ENCODE data around the gene DGCR2.

DGCR2 gene

DNA sequence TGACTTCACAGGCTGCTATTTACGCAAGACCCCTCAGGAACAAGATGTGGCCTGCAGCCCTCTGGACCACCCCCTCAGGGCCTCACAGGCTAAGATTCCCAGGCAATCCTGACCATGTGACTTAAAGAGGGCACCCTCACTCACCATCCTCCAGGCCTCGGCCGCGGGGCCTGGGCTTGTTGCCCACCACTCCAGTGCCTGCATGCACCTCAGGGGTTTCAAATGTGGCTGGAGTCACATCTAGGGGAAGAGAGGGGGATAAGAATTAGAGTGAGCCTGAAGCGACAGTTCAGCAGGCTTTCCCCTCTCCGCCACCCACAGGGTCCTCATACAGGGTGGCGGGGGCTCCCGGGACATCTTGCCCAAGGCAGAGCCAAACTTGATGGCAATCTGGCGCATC is 20.2 kb upstream of the DGCR2 start:
- Histone ChIP-seq H3K27me3 (ENCODE audit: insufficient read depth, insufficient read length) (no peaks in the 10 kb centered on the region), H3K9ac (ENCODE audit: insufficient read length, low read depth) (no peak overlapping the region), H3K4me3 (ENCODE audit: insufficient read length, low read depth) (no peak overlapping the region), H3K9me3 (ENCODE audit: insufficient read depth, low read length) (no peaks in the 10 kb centered on the region), H3K4me1 (ENCODE audit: insufficient read depth, insufficient read length) (peaks cover 4% of the 10 kb centered on the region), H3K36me3 (ENCODE audit: insufficient read depth, insufficient read length, low read length) (peaks cover 54% of the 10 kb centered on the region)
- no peak for TF ChIP-seq ZNF274 (IDR thresholded peaks at IDR 0.05; ENCODE audit: low read depth, low read length)
- no peak for TF ChIP-seq SUZ12 (IDR thresholded peaks at IDR 0.05; ENCODE audit: extremely low read depth, insufficient read depth, insufficient read length)
- no peak for TF ChIP-seq YY1 (IDR thresholded peaks at IDR 0.05; ENCODE audit: insufficient read depth, insufficient read length)
- DNase-seq (ENCODE audit: low read depth, low spot score), result no peak

GRCh38 chr22:19139974-19140373 is 17.8 kb upstream of the DGCR2 start:
- TF ChIP-seq ZNF274 (IDR thresholded peaks at IDR 0.05; ENCODE audit: low read depth, low read length), result no peak
- no peak for TF ChIP-seq YY1 (IDR thresholded peaks at IDR 0.05; ENCODE audit: insufficient read depth, insufficient read length)
- TF ChIP-seq SUZ12 (IDR thresholded peaks at IDR 0.05; ENCODE audit: extremely low read depth, insufficient read depth, insufficient read length), result no peak
- no peak overlapping the region for H3K4me3 ChIP-seq (ENCODE audit: insufficient read length, low read depth)
- H3K27me3 ChIP-seq (ENCODE audit: insufficient read depth, insufficient read length), result no peaks in the 10 kb centered on the region
- DNase-seq (ENCODE audit: low read depth, low spot score), result no peak
- H3K9me3 ChIP-seq (ENCODE audit: insufficient read depth, low read length), result no peaks in the 10 kb centered on the region
- H3K9ac ChIP-seq (ENCODE audit: insufficient read length, low read depth), result no peak overlapping the region
- peaks cover 3% of the 10 kb centered on the region for H3K4me1 ChIP-seq (ENCODE audit: insufficient read depth, insufficient read length)
- H3K36me3 ChIP-seq (ENCODE audit: insufficient read depth, insufficient read length, low read length), result peaks cover 72% of the 10 kb centered on the region

DNA sequence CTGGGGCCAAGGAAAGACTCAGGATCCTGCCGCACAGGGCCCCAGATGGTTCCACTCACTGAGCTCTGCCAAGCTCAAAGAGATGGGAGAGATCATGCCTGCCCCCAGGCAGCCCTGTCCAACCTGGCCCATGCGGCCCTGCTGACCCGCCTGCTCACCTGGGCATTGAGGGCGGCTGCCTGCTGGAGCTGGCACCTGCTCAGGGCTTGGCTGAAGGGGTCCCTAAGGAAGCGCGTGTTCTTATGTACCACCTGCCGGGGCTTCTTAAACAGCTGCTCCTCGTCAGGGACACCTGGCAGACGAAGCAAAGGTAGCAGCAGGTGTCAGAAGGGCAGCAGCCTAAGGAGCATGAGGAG is 16.8 kb upstream of the DGCR2 start:
- no peaks in the 10 kb centered on the region for H3K27me3 ChIP-seq (ENCODE audit: insufficient read depth, insufficient read length)
- DNase-seq (ENCODE audit: low read depth, low spot score), result no peak
- H3K4me1 ChIP-seq (ENCODE audit: insufficient read depth, insufficient read length), result peaks cover 3% of the 10 kb centered on the region
- H3K9me3 ChIP-seq (ENCODE audit: insufficient read depth, low read length), result no peaks in the 10 kb centered on the region
- no peak overlapping the region for H3K9ac ChIP-seq (ENCODE audit: insufficient read length, low read depth)
- peaks cover 82% of the 10 kb centered on the region for H3K36me3 ChIP-seq (ENCODE audit: insufficient read depth, insufficient read length, low read length)
- no peak overlapping the region for H3K4me3 ChIP-seq (ENCODE audit: insufficient read length, low read depth)
- TF ChIP-seq YY1 (IDR thresholded peaks at IDR 0.05; ENCODE audit: insufficient read depth, insufficient read length) (no peak), ZNF274 (IDR thresholded peaks at IDR 0.05; ENCODE audit: low read depth, low read length) (no peak), SUZ12 (IDR thresholded peaks at IDR 0.05; ENCODE audit: extremely low read depth, insufficient read depth, insufficient read length) (no peak)

- no peak overlapping the region for H3K9ac ChIP-seq (ENCODE audit: insufficient read length, low read depth)
- peaks cover 88% of the 10 kb centered on the region for H3K36me3 ChIP-seq (ENCODE audit: insufficient read depth, insufficient read length, low read length)
- no peak for DNase-seq (ENCODE audit: low read depth, low spot score)
- TF ChIP-seq ZNF274 (IDR thresholded peaks at IDR 0.05; ENCODE audit: low read depth, low read length), result no peak
- TF ChIP-seq SUZ12 (IDR thresholded peaks at IDR 0.05; ENCODE audit: extremely low read depth, insufficient read depth, insufficient read length), result no peak
- no peak for TF ChIP-seq YY1 (IDR thresholded peaks at IDR 0.05; ENCODE audit: insufficient read depth, insufficient read length)
- H3K4me1 ChIP-seq (ENCODE audit: insufficient read depth, insufficient read length), result peaks cover 3% of the 10 kb centered on the region
- no peaks in the 10 kb centered on the region for H3K27me3 ChIP-seq (ENCODE audit: insufficient read depth, insufficient read length)
- H3K9me3 ChIP-seq (ENCODE audit: insufficient read depth, low read length), result no peaks in the 10 kb centered on the region
- H3K4me3 ChIP-seq (ENCODE audit: insufficient read length, low read depth), result no peak overlapping the region
These were observed 16.2 kb upstream of the DGCR2 start for GRCh38 chr22:19138217-19139000.

DNA sequence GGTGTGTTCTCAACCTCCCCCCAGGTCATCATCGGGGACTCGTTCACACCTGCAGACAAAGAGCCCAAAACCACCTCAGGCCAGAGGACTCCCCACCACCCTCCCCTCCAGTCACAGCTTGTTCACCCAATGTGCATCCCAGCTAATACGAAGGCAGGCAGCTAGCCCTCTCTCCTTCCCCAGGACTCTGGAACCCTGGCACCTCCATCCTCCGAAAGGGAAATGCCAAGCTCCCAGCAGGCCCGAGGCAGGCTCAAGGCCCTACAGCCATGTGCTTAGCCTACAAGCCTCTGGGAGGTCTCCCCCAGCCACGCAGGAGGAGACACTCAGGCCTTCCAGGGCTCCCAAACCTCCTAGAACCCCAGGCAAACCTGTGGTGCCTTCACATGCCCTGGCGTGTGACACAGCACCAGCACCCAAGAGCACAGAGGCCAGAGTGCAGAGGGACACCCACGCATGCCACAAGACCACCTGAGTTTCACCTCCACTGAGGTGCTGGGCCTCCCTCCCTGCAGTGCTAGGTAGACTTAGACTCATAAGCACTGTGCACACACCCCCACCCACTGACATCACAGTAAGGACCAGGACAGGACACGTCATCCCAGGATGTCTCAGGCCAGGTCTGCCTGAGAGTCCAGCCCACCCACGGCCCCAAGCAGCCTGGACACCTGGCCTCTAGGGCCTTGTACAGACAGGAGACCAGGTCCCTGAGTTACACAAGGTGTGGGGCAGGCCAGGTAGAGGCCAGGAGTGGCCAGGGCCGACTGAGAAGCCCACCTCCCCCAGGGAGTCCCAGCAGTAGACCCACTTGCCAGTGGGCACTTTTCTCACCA is 15.4 kb upstream of the DGCR2 start:
- no peaks in the 10 kb centered on the region for H3K4me1 ChIP-seq (ENCODE audit: insufficient read depth, insufficient read length)
- no peak overlapping the region for H3K9ac ChIP-seq (ENCODE audit: insufficient read length, low read depth)
- H3K36me3 ChIP-seq (ENCODE audit: insufficient read depth, insufficient read length, low read length), result peaks cover 91% of the 10 kb centered on the region
- H3K27me3 ChIP-seq (ENCODE audit: insufficient read depth, insufficient read length), result no peaks in the 10 kb centered on the region
- no peaks in the 10 kb centered on the region for H3K9me3 ChIP-seq (ENCODE audit: insufficient read depth, low read length)
- no peak overlapping the region for H3K4me3 ChIP-seq (ENCODE audit: insufficient read length, low read depth)
- DNase-seq (ENCODE audit: low read depth, low spot score), result no peak
- TF ChIP-seq ZNF274 (IDR thresholded peaks at IDR 0.05; ENCODE audit: low read depth, low read length) (no peak), SUZ12 (IDR thresholded peaks at IDR 0.05; ENCODE audit: extremely low read depth, insufficient read depth, insufficient read length) (no peak), YY1 (IDR thresholded peaks at IDR 0.05; ENCODE audit: insufficient read depth, insufficient read length) (no peak)

GRCh38 chr22:19136915-19137314 is 14.7 kb upstream of the DGCR2 start:
- Histone ChIP-seq H3K4me3 (ENCODE audit: insufficient read length, low read depth) (no peak overlapping the region), H3K36me3 (ENCODE audit: insufficient read depth, insufficient read length, low read length) (peaks cover 90% of the 10 kb centered on the region), H3K9ac (ENCODE audit: insufficient read length, low read depth) (no peak overlapping the region)

GRCh38 chr22:19134874-19135273 is 12.7 kb upstream of the DGCR2 start:
- Histone ChIP-seq H3K4me1 (ENCODE audit: insufficient read depth, insufficient read length) (no peaks in the 10 kb centered on the region), H3K36me3 (ENCODE audit: insufficient read depth, insufficient read length, low read length) (peaks cover 86% of the 10 kb centered on the region)
- no peak for TF ChIP-seq ZNF274 (IDR thresholded peaks at IDR 0.05; ENCODE audit: low read depth, low read length)

More at GRCh38 chr22:19136915-19137314, 14.7 kb upstream of the DGCR2 start:
- no peak for DNase-seq (ENCODE audit: low read depth, low spot score)
- Histone ChIP-seq H3K9me3 (ENCODE audit: insufficient read depth, low read length) (no peaks in the 10 kb centered on the region), H3K27me3 (ENCODE audit: insufficient read depth, insufficient read length) (no peaks in the 10 kb centered on the region), H3K4me1 (ENCODE audit: insufficient read depth, insufficient read length) (no peaks in the 10 kb centered on the region)
- TF ChIP-seq YY1 (IDR thresholded peaks at IDR 0.05; ENCODE audit: insufficient read depth, insufficient read length) (no peak), ZNF274 (IDR thresholded peaks at IDR 0.05; ENCODE audit: low read depth, low read length) (no peak), SUZ12 (IDR thresholded peaks at IDR 0.05; ENCODE audit: extremely low read depth, insufficient read depth, insufficient read length) (no peak)

More at GRCh38 chr22:19134874-19135273, 12.7 kb upstream of the DGCR2 start:
- no peak for DNase-seq (ENCODE audit: low read depth, low spot score)
- no peak overlapping the region for H3K9ac ChIP-seq (ENCODE audit: insufficient read length, low read depth)
- no peaks in the 10 kb centered on the region for H3K9me3 ChIP-seq (ENCODE audit: insufficient read depth, low read length)
- no peak overlapping the region for H3K4me3 ChIP-seq (ENCODE audit: insufficient read length, low read depth)
- no peaks in the 10 kb centered on the region for H3K27me3 ChIP-seq (ENCODE audit: insufficient read depth, insufficient read length)
